ENCODE results near the gene C10orf67.
"Not testable (repeated sequence)": the region's sequence is repeated elsewhere in the genome, so short reads cannot be mapped to it uniquely, and the experiment has no call there.

DNA sequence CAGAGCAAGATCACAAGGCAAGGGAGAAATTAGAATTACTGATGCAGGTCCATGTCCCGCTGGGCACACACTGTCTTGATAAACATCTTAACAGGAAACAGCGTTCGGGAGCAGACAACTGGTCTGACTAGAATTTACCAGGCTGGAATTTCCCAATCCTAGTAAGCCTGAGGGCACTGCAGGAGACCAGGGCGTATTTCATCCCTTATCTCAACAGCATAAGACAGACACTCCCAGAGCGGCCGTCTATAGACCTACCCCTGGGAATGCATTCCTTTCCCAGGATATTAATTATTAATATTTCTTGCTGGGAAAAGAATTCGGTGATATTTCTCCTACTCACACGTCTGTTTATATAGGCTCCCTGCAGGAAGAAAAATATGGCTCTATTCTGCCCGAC is 70.4 kb downstream of the C10orf67 start:
- not testable (repeated sequence) for TF ChIP-seq EZH2 (IDR thresholded peaks at IDR 0.05; ENCODE audit: insufficient read depth, poor library complexity, severe bottlenecking); EZH2phosphoT487 (IDR thresholded peaks at IDR 0.05; ENCODE audit: insufficient read depth, low read depth)
